ENCODE data around the gene GPR137. TPM values are rescaled to one million over a fixed set of nuclear protein-coding genes. Genes with fewer than 3 reads are reported as not detected.
A peak's percentile ranks its signal among the peaks of the same experiment; 100 is the strongest.

Gene GPR137
- total RNA-seq, 3 donors from 2014 or later (not counting 1 experiment from before 2014, with no cell fraction given): 29.1 to 61.3 (median 34.4) TPM

- no peaks in the 10 kb centered on the region for H3K27me3 Mint-ChIP-seq (ENCODE audit: low read depth in 2 of 2)
- TF ChIP-seq, protein P1, sequence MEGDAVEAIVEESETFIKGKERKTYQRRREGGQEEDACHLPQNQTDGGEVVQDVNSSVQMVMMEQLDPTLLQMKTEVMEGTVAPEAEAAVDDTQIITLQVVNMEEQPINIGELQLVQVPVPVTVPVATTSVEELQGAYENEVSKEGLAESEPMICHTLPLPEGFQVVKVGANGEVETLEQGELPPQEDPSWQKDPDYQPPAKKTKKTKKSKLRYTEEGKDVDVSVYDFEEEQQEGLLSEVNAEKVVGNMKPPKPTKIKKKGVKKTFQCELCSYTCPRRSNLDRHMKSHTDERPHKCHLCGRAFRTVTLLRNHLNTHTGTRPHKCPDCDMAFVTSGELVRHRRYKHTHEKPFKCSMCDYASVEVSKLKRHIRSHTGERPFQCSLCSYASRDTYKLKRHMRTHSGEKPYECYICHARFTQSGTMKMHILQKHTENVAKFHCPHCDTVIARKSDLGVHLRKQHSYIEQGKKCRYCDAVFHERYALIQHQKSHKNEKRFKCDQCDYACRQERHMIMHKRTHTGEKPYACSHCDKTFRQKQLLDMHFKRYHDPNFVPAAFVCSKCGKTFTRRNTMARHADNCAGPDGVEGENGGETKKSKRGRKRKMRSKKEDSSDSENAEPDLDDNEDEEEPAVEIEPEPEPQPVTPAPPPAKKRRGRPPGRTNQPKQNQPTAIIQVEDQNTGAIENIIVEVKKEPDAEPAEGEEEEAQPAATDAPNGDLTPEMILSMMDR (IDR thresholded peaks at IDR 0.05): no peak
- H3K4me3 Mint-ChIP-seq: no peak overlapping the region
- 93% methylated on average over 8 of the region's 8 CpGs for WGBS (ENCODE audit: insufficient coverage)
- Histone ChIP-seq H3K4me3 (ENCODE audit: low read length) (no peak overlapping the region), H3K27ac (ENCODE audit: low read length) (no peak overlapping the region), H3K36me3 (ENCODE audit: control insufficient read depth, insufficient read depth, low read length) (peaks cover 10% of the 10 kb centered on the region), H3K4me1 (ENCODE audit: control insufficient read depth, insufficient read depth, low read length) (peaks cover 40% of the 10 kb centered on the region), H3K27me3 (ENCODE audit: control insufficient read depth, insufficient read depth, low read length) (no peaks in the 10 kb centered on the region), H3K9me3 (ENCODE audit: control insufficient read depth, insufficient read depth, low read length) (no peaks in the 10 kb centered on the region)
- H3K27ac Mint-ChIP-seq: no peak overlapping the region
- DNase-seq (no peak), ATAC-seq (no peak)
- H3K36me3 Mint-ChIP-seq: no peaks in the 10 kb centered on the region
- H3K9me3 Mint-ChIP-seq: no peaks in the 10 kb centered on the region
- H3K4me1 Mint-ChIP-seq: peaks cover 18 to 34% of the 10 kb centered on the region in 2 donors
- intact Hi-C loops (cut with micrococcal nuclease): no loop called here
These were observed 47.9 kb downstream of the GPR137 start for GRCh38 chr11:64333556-64333955.

GRCh38 chr11:64334764-64335735 lies 49.4 kb downstream of the GPR137 start:
- intact Hi-C loops (cut with micrococcal nuclease): no loop called here
- H3K27ac ChIP-seq (ENCODE audit: low read length): no peak overlapping the region
- ATAC-seq: no peak
- Mint-ChIP-seq H3K27me3 (ENCODE audit: low read depth in 2 of 2) (no peaks in the 10 kb centered on the region), H3K4me3 (no peak overlapping the region), H3K9me3 (no peaks in the 10 kb centered on the region), H3K27ac (peak overlapping the region in 1 of 2 donors; percentile 64), H3K4me1 (peaks cover 30 to 45% of the 10 kb centered on the region in 2 donors), H3K36me3 (no peaks in the 10 kb centered on the region)
- no peak overlapping the region for H3K4me3 ChIP-seq (ENCODE audit: low read length)
- H3K4me1 ChIP-seq (ENCODE audit: control insufficient read depth, insufficient read depth, low read length): peaks cover 53% of the 10 kb centered on the region
- DNase-seq: no peak
- 55% methylated on average over 7 of the region's 13 CpGs for WGBS (ENCODE audit: insufficient coverage)
- H3K36me3 ChIP-seq (ENCODE audit: control insufficient read depth, insufficient read depth, low read length): peaks cover 10% of the 10 kb centered on the region
- no peaks in the 10 kb centered on the region for H3K9me3 ChIP-seq (ENCODE audit: control insufficient read depth, insufficient read depth, low read length)
- TF ChIP-seq, protein P1 (IDR thresholded peaks at IDR 0.05): no peak
- H3K27me3 ChIP-seq (ENCODE audit: control insufficient read depth, insufficient read depth, low read length): no peaks in the 10 kb centered on the region

DNA sequence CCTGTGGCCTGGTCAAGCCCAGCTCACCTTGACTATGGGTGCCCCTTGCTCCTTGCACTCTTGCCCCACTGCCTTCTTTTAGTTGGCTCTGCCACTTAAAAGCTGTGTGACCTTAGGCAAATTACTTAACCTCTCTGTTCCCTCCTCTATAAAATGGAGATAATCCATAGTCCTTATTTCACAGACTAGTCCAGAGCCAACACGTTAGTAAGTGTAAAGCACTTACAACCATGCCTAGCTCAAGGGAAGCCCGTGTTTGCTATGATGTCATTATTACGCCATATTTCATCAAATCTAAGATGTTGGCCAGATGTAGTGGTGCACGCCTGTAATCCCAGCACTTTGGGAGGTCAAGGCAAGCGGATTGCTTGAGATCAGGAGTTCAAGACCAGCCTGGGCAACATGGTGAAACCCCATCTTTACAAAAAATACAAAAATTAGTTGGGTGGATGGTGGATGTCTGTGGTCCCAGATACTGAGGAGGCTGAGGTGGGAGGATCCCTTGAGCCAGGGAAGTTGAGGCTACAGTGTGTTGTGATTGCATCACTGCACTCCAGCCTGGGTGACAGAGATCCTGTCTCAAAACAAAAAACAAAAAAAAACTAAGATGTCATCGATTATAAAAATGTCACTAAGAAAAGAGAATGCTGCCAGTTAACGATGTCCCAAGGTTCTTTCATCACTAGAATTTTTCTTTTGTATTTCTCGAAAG lies 52.0 kb downstream of the GPR137 start:
- Histone ChIP-seq H3K4me1 (ENCODE audit: control insufficient read depth, insufficient read depth, low read length) (peaks cover 51% of the 10 kb centered on the region), H3K27ac (ENCODE audit: low read length) (no peak overlapping the region), H3K4me3 (ENCODE audit: low read length) (no peak overlapping the region), H3K27me3 (ENCODE audit: control insufficient read depth, insufficient read depth, low read length) (no peaks in the 10 kb centered on the region), H3K36me3 (ENCODE audit: control insufficient read depth, insufficient read depth, low read length) (peaks cover 22% of the 10 kb centered on the region), H3K9me3 (ENCODE audit: control insufficient read depth, insufficient read depth, low read length) (no peaks in the 10 kb centered on the region)
- DNase-seq (no peak), ATAC-seq (no peak)
- peak overlapping the region; percentile 25 for H3K4me3 Mint-ChIP-seq
- H3K9me3 Mint-ChIP-seq: no peaks in the 10 kb centered on the region
- H3K36me3 Mint-ChIP-seq: no peaks in the 10 kb centered on the region
- peaks cover 24 to 50% of the 10 kb centered on the region in 2 donors for H3K4me1 Mint-ChIP-seq
- no peaks in the 10 kb centered on the region for H3K27me3 Mint-ChIP-seq (ENCODE audit: low read depth in 2 of 2)
- TF ChIP-seq, protein P1 (IDR thresholded peaks at IDR 0.05): no peak
- peak overlapping the region; percentile 96 to 98 for H3K27ac Mint-ChIP-seq
- intact Hi-C loops (cut with micrococcal nuclease): no loop called here
- WGBS (ENCODE audit: insufficient coverage): 96% methylated on average over 6 of the region's 8 CpGs

All from natural killer cell (primary cell).